Measurements from ENCODE around the gene TRPM8.

DNA sequence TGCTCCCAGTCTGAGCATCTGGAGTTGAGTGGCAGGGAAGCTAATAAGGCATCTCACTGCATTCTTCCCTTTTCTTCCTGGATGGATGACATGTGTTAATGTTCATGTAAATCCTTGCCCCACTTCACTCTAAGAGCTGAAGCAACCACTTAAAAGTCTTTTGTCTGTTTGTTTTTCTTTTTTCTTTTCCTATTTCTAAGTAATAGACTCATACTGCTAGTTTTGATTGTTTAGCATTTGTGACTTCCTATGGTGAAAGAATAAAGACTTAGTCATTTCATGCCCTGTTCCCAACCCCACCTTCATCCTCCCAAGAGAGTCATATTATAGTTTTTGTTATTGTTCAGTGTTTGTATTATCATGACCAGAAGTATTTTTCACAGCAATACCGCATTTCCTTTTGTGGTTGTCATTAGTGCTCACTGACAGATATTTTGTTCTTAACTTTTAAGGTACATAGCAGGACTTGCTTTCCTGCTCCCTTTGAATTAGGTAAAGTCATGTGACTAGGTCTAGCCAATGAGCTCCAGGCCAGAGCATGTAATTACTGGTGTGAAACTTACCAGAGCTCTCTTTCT, 115.2 kb downstream of the TRPM8 start:
- TF ChIP-seq, protein P1, sequence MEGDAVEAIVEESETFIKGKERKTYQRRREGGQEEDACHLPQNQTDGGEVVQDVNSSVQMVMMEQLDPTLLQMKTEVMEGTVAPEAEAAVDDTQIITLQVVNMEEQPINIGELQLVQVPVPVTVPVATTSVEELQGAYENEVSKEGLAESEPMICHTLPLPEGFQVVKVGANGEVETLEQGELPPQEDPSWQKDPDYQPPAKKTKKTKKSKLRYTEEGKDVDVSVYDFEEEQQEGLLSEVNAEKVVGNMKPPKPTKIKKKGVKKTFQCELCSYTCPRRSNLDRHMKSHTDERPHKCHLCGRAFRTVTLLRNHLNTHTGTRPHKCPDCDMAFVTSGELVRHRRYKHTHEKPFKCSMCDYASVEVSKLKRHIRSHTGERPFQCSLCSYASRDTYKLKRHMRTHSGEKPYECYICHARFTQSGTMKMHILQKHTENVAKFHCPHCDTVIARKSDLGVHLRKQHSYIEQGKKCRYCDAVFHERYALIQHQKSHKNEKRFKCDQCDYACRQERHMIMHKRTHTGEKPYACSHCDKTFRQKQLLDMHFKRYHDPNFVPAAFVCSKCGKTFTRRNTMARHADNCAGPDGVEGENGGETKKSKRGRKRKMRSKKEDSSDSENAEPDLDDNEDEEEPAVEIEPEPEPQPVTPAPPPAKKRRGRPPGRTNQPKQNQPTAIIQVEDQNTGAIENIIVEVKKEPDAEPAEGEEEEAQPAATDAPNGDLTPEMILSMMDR (IDR thresholded peaks at IDR 0.05): no peak
- no peak for TF ChIP-seq POLR2A (IDR thresholded peaks at IDR 0.05)
